Smooth muscle cell (in vitro differentiated cells): ENCODE measurements around the gene H1-8. TPM values are rescaled to one million over a fixed set of nuclear protein-coding genes. Genes with fewer than 3 reads are reported as not detected.

ENCODE experiments used
- DNase-seq: peaks from one replicate; lab custom pipeline; 2025; ENCODE audit not compliant: unreplicated experiment; lab: John Stamatoyannopoulos, UW
- H2AFZ ChIP-seq: fragments of 200-600 bp; sonication (generic); 2 replicates; pipeline ENCODE4 v1.6.0; 2016; ENCODE audit warnings: antibody characterized with exemption, low read depth, mild to moderate bottlenecking
- H3F3A ChIP-seq: fragments of 200-600 bp; sonication (generic); 2 replicates; pipeline ENCODE4 v1.6.0; 2017; ENCODE audit warnings: antibody characterized with exemption, low read depth
- H3K27ac ChIP-seq: fragments of 200-600 bp; sonication (generic); 2 replicates; pipeline ENCODE4 v1.5.1; 2016; ENCODE audit warnings: low read depth, mild to moderate bottlenecking
- H3K27me3 ChIP-seq: fragments of 200-600 bp; sonication (generic); 2 replicates; pipeline ENCODE4 v1.6.1; 2016; ENCODE audit warnings: low read depth, mild to moderate bottlenecking
- H3K36me3 ChIP-seq: fragments of 200-600 bp; sonication (generic); 2 replicates; pipeline ENCODE4 v1.5.1; 2016; ENCODE audit warnings: low read depth
- H3K4me1 ChIP-seq: fragments of 200-600 bp; sonication (generic); 2 replicates; pipeline ENCODE4 v1.5.1; 2016; ENCODE audit warnings: low read depth
- H3K4me2 ChIP-seq: fragments of 200-600 bp; sonication (generic); 2 replicates; pipeline ENCODE4 v1.6.0; 2016; ENCODE audit warnings: mild to moderate bottlenecking
- H3K4me3 ChIP-seq: fragments of 200-600 bp; sonication (generic); 2 replicates; pipeline ENCODE4 v1.5.1; 2016; ENCODE audit warnings: mild to moderate bottlenecking
- H3K79me2 ChIP-seq: fragments of 200-600 bp; sonication (generic); 2 replicates; pipeline ENCODE4 v1.6.0; 2016; ENCODE audit warnings: low read depth, mild to moderate bottlenecking
- H3K9ac ChIP-seq: fragments of 200-600 bp; sonication (generic); 2 replicates; pipeline ENCODE4 v1.6.0; 2016; ENCODE audit warnings: low read depth
- H3K9me3 ChIP-seq: fragments of 200-600 bp; sonication (generic); replicated peaks from 2 replicates; pipeline ENCODE4 v1.5.1; 2016; ENCODE audit warnings: low read depth
- H4K20me1 ChIP-seq: fragments of 200-600 bp; sonication (generic); 2 replicates; pipeline ENCODE4 v1.6.0; 2016; ENCODE audit warnings: low read depth
- CTCF ChIP-seq: fragments of 200-600 bp; sonication (generic); IDR thresholded peaks from 2 replicates; pipeline ENCODE4 v1.5.1; 2017; ENCODE audit warnings: borderline replicate concordance, mild to moderate bottlenecking, antibody characterized with exemption; ENCODE audit not compliant: insufficient read depth, poor library complexity, severe bottlenecking
- WGBS: methylation state at CpG from one replicate; pipeline ENCODE4 v1.1.7; 2016; ENCODE audit warnings: low lambda C conversion rate; 5-methylcytosine and 5-hydroxymethylcytosine counted together
- polyA plus RNA-seq: library from polyadenylated mRNA; unstranded; fragments of >200 nt; fragmentation: Nextera tagmentation; extraction: Ambion mirVana; gene quantifications from 2 replicates; pipeline ENCODE4 v1.2.1, GENCODE V29; 2016
- total RNA-seq: library from RNA; depleted of rRNA; stranded (reverse); fragments of >200 nt; gene quantifications from 2 replicates; pipeline ENCODE4 v1.2.3, GENCODE V29; 2014

The H1-8 gene
- total and polyA plus RNA-seq, 2 experiments from 2014 or later, result not detected

DNA sequence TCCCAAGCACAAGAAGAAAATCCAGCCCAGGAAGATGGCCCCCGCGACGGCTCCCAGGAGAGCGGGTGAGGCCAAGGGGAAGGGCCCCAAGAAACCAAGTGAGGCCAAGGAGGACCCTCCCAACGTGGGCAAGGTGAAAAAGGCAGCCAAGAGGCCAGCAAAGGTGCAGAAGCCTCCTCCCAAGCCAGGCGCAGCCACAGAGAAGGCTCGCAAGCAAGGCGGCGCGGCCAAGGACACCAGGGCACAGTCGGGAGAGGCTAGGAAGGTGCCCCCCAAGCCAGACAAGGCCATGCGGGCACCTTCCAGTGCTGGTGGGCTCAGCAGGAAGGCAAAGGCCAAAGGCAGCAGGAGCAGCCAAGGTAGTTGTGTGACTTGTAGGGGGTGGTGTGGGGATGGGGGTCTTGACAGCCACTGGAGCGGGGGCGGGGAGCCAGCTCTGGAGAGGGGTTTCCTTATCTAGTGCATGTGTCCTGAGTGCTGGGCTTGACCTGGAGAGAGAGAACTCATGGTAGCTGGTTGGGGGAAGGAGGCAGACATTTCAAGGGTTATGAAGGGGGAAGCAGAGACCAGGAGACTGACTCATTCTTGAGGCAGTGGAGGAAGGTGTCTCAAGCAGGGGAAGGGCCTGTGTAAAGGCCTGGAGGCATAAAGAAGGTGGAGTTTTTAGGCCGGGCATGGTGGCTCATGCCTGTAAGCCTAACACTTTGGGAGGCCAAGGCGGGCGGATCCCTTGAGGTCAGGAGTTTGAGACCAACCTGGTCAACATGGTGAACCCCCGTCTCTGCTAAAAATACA, 6.2 kb downstream of the H1-8 start:
- H3K36me3 ChIP-seq, result no peaks in the 10 kb centered on the region
- H3F3A ChIP-seq, result peaks cover 3% of the 10 kb centered on the region
- no peaks in the 10 kb centered on the region for H3K4me1 ChIP-seq
- 88% methylated on average over 18 of the region's 18 CpGs for WGBS
- no peak overlapping the region for H3K9ac ChIP-seq
- no peak overlapping the region for H3K4me3 ChIP-seq
- H3K27ac ChIP-seq, result no peak overlapping the region
- no peaks in the 10 kb centered on the region for H3K9me3 ChIP-seq
- H3K27me3 ChIP-seq, result no peaks in the 10 kb centered on the region
- no peaks in the 10 kb centered on the region for H4K20me1 ChIP-seq
- no peak overlapping the region for H2AFZ ChIP-seq
- no peak overlapping the region for H3K4me2 ChIP-seq
- no peak for TF ChIP-seq CTCF
- H3K79me2 ChIP-seq, result no peaks in the 10 kb centered on the region
- no peak for DNase-seq

GRCh38 chr3:129549805-129550204, 6.8 kb downstream of the H1-8 start:
- Histone ChIP-seq H3K4me2 (no peak overlapping the region), H3K27me3 (no peaks in the 10 kb centered on the region), H3K9ac (no peak overlapping the region), H3K79me2 (no peaks in the 10 kb centered on the region), H2AFZ (no peak overlapping the region), H3F3A (peaks cover 8% of the 10 kb centered on the region), H4K20me1 (no peaks in the 10 kb centered on the region), H3K36me3 (no peaks in the 10 kb centered on the region), H3K27ac (no peak overlapping the region), H3K4me1 (no peaks in the 10 kb centered on the region), H3K9me3 (no peaks in the 10 kb centered on the region), H3K4me3 (no peak overlapping the region)
- TF ChIP-seq CTCF, result no peak
- 98% methylated on average over 3 of the region's 3 CpGs for WGBS
- DNase-seq, result no peak

- Histone ChIP-seq H3K27me3 (no peaks in the 10 kb centered on the region), H4K20me1 (no peaks in the 10 kb centered on the region), H3F3A (peaks cover 15% of the 10 kb centered on the region), H3K79me2 (no peaks in the 10 kb centered on the region), H3K9ac (no peak overlapping the region), H3K4me3 (no peak overlapping the region), H3K9me3 (no peaks in the 10 kb centered on the region), H3K27ac (no peak overlapping the region), H2AFZ (no peak overlapping the region), H3K4me2 (peak overlapping the region; percentile 8), H3K4me1 (peaks cover 2% of the 10 kb centered on the region), H3K36me3 (no peaks in the 10 kb centered on the region)
- peak; percentile 3 for DNase-seq
- 47% methylated on average over 10 of the region's 10 CpGs for WGBS
- no peak for TF ChIP-seq CTCF
Measured at GRCh38 chr3:129552287-129553050, 9.5 kb downstream of the H1-8 start.
